ENCODE results near the gene ATP1B3.

GRCh38 chr3:141909408-141909807, 33.0 kb downstream of the ATP1B3 start:
- TF ChIP-seq JUN (CRISPR knock-in tag; IDR thresholded peaks at IDR 0.05) (no peak), ZNF335 (CRISPR knock-in tag; IDR thresholded peaks at IDR 0.05) (no peak), CEBPZ (IDR thresholded peaks at IDR 0.05; ENCODE audit: low read length) (no peak), ZBTB7B (CRISPR knock-in tag; IDR thresholded peaks at IDR 0.05) (no peak), ZFP37 (CRISPR knock-in tag; IDR thresholded peaks at IDR 0.05; ENCODE audit: borderline replicate concordance) (no peak)
- TF ChIP-seq, protein P1, sequence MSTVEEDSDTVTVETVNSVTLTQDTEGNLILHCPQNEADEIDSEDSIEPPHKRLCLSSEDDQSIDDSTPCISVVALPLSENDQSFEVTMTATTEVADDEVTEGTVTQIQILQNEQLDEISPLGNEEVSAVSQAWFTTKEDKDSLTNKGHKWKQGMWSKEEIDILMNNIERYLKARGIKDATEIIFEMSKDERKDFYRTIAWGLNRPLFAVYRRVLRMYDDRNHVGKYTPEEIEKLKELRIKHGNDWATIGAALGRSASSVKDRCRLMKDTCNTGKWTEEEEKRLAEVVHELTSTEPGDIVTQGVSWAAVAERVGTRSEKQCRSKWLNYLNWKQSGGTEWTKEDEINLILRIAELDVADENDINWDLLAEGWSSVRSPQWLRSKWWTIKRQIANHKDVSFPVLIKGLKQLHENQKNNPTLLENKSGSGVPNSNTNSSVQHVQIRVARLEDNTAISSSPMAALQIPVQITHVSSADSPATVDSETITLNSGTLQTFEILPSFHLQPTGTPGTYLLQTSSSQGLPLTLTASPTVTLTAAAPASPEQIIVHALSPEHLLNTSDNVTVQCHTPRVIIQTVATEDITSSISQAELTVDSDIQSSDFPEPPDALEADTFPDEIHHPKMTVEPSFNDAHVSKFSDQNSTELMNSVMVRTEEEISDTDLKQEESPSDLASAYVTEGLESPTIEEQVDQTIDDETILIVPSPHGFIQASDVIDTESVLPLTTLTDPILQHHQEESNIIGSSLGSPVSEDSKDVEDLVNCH (CRISPR knock-in tag; IDR thresholded peaks at IDR 0.05): no peak

All from HepG2 (cell line).